WERI-Rb-1 (cell line): Measurements from ENCODE around the gene PITHD1.

ENCODE experiments used
- DNase-seq: peaks from one replicate; pipeline ENCODE4 v3.0.0-alpha.2; 2020
- H3K27ac ChIP-seq: fragments of 250-450 bp; sonication (Bioruptor Pico); 2 replicates; pipeline ENCODE4 v1.5.1; 2020; ENCODE audit warnings: mild to moderate bottlenecking, moderate library complexity
- H3K27me3 ChIP-seq: fragments of 250-450 bp; sonication (Bioruptor Pico); 2 replicates; pipeline ENCODE4 v1.5.1; 2021; ENCODE audit warnings: mild to moderate bottlenecking, low read depth, moderate library complexity; ENCODE audit not compliant: insufficient read depth, severe bottlenecking
- H3K36me3 ChIP-seq: fragments of 250-450 bp; sonication (Bioruptor Pico); 2 replicates; pipeline ENCODE4 v1.5.1; 2020; ENCODE audit warnings: mild to moderate bottlenecking, moderate library complexity
- H3K4me3 ChIP-seq: 2 replicates; pipeline ENCODE4 v1.5.1; 2011; ENCODE audit warnings: low read depth, mild to moderate bottlenecking, control low read depth, low read length
- H3K9me3 ChIP-seq: fragments of 250-450 bp; sonication (Bioruptor Pico); 2 replicates; pipeline ENCODE4 v1.5.1; 2021; ENCODE audit warnings: mild to moderate bottlenecking, moderate library complexity; ENCODE audit not compliant: severe bottlenecking
- TF ChIP-seq, protein P1 (sequence below): IDR thresholded peaks from 2 replicates; pipeline ENCODE4 v1.5.1; 2011; ENCODE audit warnings: low read depth, mild to moderate bottlenecking, control low read depth, inconsistent platforms, low read length

The PITHD1 gene

DNA sequence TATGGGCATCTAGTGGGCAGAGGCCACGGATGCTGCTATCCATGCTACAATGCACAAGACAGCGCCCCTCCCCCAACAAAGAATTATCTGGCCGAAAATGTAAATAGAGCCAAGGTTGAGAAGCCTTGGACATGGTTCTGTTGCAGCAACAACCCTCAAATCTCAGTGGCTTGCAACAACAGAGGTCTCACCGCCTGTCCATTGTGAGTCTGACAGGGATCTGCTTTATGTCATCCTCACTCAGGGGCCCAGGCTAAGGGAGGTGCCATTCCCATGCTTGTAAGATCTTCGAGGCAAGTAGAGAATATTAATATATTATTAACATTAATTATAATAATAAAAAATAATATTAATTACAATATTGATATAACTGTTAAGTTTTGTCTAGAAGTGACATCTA, 9.5 kb upstream of the PITHD1 start:
- DNase-seq, result no peak
- Histone ChIP-seq H3K27ac (no peak overlapping the region), H3K9me3 (no peaks in the 10 kb centered on the region), H3K27me3 (no peaks in the 10 kb centered on the region), H3K4me3 (no peak overlapping the region), H3K36me3 (peaks cover 14% of the 10 kb centered on the region)
- TF ChIP-seq, protein P1, sequence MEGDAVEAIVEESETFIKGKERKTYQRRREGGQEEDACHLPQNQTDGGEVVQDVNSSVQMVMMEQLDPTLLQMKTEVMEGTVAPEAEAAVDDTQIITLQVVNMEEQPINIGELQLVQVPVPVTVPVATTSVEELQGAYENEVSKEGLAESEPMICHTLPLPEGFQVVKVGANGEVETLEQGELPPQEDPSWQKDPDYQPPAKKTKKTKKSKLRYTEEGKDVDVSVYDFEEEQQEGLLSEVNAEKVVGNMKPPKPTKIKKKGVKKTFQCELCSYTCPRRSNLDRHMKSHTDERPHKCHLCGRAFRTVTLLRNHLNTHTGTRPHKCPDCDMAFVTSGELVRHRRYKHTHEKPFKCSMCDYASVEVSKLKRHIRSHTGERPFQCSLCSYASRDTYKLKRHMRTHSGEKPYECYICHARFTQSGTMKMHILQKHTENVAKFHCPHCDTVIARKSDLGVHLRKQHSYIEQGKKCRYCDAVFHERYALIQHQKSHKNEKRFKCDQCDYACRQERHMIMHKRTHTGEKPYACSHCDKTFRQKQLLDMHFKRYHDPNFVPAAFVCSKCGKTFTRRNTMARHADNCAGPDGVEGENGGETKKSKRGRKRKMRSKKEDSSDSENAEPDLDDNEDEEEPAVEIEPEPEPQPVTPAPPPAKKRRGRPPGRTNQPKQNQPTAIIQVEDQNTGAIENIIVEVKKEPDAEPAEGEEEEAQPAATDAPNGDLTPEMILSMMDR, result no peak

DNA sequence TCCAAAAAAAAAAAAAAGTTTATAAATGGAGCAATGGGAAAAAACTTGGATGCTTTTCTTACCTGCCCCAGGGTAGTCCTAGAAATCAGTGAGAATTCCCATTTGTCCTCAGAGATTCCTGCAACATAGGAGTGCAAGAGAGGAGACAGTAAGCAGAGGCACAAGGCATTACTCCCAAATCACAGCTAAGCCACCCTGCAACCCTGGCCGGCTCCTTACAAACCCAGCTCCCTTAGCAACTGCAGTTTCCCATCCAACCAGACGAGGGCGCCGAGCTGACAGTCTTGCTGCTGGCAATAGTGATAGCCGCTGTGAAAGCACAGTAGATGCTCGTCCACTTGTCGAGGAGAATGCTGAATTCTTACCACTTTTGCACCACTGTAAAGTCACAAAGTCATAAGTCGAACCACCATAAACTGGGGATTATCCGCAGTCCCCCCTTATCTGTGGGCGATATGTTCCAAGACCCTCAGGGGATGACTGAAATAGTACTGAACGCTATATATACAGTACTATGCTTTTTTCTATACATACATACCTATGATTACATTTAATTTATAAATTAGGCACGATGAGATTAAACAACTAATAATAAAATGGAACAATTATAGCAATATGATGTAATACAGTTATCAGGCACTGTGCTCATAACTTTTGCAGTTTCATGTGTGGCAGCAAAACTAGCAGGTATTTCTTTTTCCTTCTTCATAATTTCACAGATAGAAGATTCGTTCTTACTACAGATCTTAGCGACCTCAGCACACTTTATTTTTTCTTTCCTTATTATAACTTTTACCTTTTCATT, 6.0 kb upstream of the PITHD1 start:
- peak; percentile 89 for DNase-seq
- H3K36me3 ChIP-seq, result no peaks in the 10 kb centered on the region
- no peaks in the 10 kb centered on the region for H3K9me3 ChIP-seq
- H3K4me3 ChIP-seq, result no peak overlapping the region
- no peak overlapping the region for H3K27ac ChIP-seq
- no peaks in the 10 kb centered on the region for H3K27me3 ChIP-seq
- TF ChIP-seq, protein P1, result peak; percentile 94

DNA sequence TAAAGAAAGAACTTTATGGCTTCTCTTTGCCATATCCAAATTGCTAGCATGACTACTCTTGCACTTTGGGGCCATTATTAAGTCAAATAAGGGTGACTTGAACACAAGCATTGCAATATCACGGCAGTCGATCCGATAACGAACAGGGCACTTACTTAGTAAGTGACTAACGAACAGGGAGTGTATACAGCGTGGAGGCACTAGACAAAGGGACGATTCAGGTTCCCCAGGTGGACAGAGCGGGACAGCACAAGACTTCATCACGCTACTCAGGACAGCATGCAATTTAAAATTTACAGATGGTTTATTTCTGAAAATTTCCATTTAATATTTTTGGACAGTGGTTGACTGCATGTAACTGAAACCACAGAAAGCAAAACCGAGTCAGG, 5.4 kb upstream of the PITHD1 start:
- no peak overlapping the region for H3K27ac ChIP-seq
- DNase-seq, result no peak
- TF ChIP-seq, protein P1, result no peak

DNA sequence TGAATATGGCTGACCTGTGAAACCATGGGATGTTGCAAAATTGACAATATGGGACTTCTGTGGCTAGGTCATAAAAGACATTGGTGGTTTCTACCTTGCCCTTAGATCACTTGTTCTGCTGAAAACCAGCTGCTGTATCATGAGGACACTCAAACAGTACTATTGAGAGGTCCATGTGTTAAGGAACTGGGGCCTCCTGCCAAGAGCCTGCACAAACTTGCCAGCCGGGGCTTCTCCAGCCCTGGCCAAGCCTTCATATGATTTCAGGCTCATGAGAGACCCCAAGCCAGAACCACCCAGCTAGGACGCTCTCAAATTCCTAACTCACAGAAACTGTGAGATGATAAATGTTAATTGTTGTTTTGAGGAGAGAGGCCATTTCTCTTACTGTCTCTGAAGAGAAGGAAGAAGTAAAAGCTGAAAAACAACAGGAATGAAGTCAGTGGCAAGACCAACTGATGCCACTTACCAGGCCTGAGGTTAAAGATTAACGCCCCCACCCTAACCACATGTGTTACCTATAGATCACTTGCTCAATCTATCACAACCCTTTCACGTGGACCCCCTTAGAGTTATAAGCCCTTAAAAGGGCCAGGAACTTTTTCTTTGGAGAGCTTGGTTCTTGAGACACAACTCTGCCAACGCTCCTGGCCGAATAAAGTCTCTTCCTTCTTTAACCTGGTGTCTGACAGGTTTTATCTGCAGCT, 3.9 kb upstream of the PITHD1 start:
- no peak for DNase-seq
- H3K36me3 ChIP-seq, result peaks cover under 1% of the 10 kb centered on the region
- H3K27me3 ChIP-seq, result no peaks in the 10 kb centered on the region
- no peak overlapping the region for H3K27ac ChIP-seq
- TF ChIP-seq, protein P1, result no peak
- H3K4me3 ChIP-seq, result no peak overlapping the region
- H3K9me3 ChIP-seq, result no peaks in the 10 kb centered on the region

More for the DNA sequence above, 5.4 kb upstream of the PITHD1 start:
- Histone ChIP-seq H3K4me3 (no peak overlapping the region), H3K36me3 (no peaks in the 10 kb centered on the region), H3K9me3 (no peaks in the 10 kb centered on the region), H3K27me3 (no peaks in the 10 kb centered on the region)

DNA sequence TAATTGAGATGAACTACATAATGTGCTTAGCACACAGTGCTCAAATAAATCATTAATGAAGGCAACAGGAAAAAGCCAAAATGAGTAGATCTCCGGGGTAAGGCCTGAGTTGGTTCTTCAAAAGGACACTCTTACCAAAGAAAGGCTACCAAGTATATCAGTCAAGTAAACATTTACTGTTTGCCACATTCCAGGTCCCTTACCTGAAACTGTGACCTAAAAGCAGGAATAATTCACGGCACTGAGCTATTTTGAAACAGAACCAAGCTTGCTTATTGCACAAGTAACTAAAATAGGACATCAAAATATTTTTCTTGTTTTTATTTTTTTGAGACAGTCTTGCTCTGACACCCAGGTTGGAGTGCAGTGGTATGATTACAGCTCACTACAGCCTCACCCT, 2.0 kb upstream of the PITHD1 start:
- no peak overlapping the region for H3K4me3 ChIP-seq
- no peak overlapping the region for H3K27ac ChIP-seq
- H3K27me3 ChIP-seq, result no peaks in the 10 kb centered on the region
- no peak for DNase-seq
- TF ChIP-seq, protein P1, result no peak
- H3K36me3 ChIP-seq, result peaks cover 19% of the 10 kb centered on the region
- H3K9me3 ChIP-seq, result no peaks in the 10 kb centered on the region
